T-helper 1 cell treated with Interleukin-12 subunit alpha and Interleukin-12 subunit beta and Interleukin-4 antibody, amounts not matched to agents 30 ng/mL and 1 ng/mL, for 36 hours (primary cell): ENCODE measurements around the gene RPTOR. TPM values are rescaled to one million over a fixed set of nuclear protein-coding genes. Genes with fewer than 3 reads are reported as not detected.
"Not testable (repeated sequence)": the region's sequence is repeated elsewhere in the genome, so short reads cannot be mapped to it uniquely, and the experiment has no call there.

Experiments
- intact Hi-C: fragments of 100-400 bp; cut with micrococcal nuclease; formaldehyde crosslinking; loops from one replicate; pipeline ENCODE4 v1.15.1; 2024
- total RNA-seq: library from RNA; stranded (reverse); gene quantifications from 2 replicates; pipeline ENCODE4 v1.2.3, GENCODE V29; 2022

RPTOR gene
- total RNA-seq, 1 donor from 2014 or later: 75.6 TPM

- intact Hi-C loops: loop anchor here (1.0 kb wide), 1 partner anchor 354 kb away; no protein-coding TSS in a partner anchor
Observed at GRCh38 chr17:80545499-80545826, 825 bp downstream of the RPTOR start.

- intact Hi-C loops: no loop called here
Observed at GRCh38 chr17:80546267-80546666, 1.6 kb downstream of the RPTOR start.

- intact Hi-C loops: no loop called here
Observed at GRCh38 chr17:80552523-80552922, 7.9 kb downstream of the RPTOR start.

- intact Hi-C loops: no loop called here
Observed at GRCh38 chr17:80555266-80555665, 10.6 kb downstream of the RPTOR start.

GRCh38 chr17:80558046-80558445 lies 13.4 kb downstream of the RPTOR start:
- intact Hi-C loops: no loop called here

- intact Hi-C loops: no loop called here
Observed at GRCh38 chr17:80559825-80560251, 15.2 kb downstream of the RPTOR start.

- intact Hi-C loops: no loop called here
Observed at GRCh38 chr17:80561541-80562114, 17.0 kb downstream of the RPTOR start.

GRCh38 chr17:80564545-80564944 lies 19.9 kb downstream of the RPTOR start:
- intact Hi-C loops: no loop called here

GRCh38 chr17:80565343-80566053 lies 20.9 kb downstream of the RPTOR start:
- intact Hi-C loops: no loop called here

GRCh38 chr17:80566054-80566400 lies 21.4 kb downstream of the RPTOR start:
- intact Hi-C loops: no loop called here

- intact Hi-C loops: no loop called here
Observed at GRCh38 chr17:80568246-80568645, 23.6 kb downstream of the RPTOR start.

GRCh38 chr17:80569924-80570323 lies 25.3 kb downstream of the RPTOR start:
- intact Hi-C loops: no loop called here

GRCh38 chr17:80573701-80574100 lies 29.1 kb downstream of the RPTOR start:
- intact Hi-C loops: loop anchor here (2.0 kb wide), 2 partner anchors 99 to 317 kb away; no protein-coding TSS in a partner anchor

- intact Hi-C loops: loop anchor here (2.0 kb wide), 2 partner anchors 100 to 316 kb away; no protein-coding TSS in a partner anchor
Observed at GRCh38 chr17:80574496-80574895, 29.9 kb downstream of the RPTOR start.

- intact Hi-C loops: loop anchor here (1.0 to 2.0 kb wide), 6 partner anchors 31 to 379 kb away; partner anchors contain the start of gene RPTOR
Observed at GRCh38 chr17:80575057-80575875, 30.6 kb downstream of the RPTOR start.

- intact Hi-C loops: no loop called here
Observed at GRCh38 chr17:80577876-80578570, 33.4 kb downstream of the RPTOR start.

GRCh38 chr17:80578668-80579388 lies 34.2 kb downstream of the RPTOR start:
- intact Hi-C loops: not testable (repeated sequence)

- intact Hi-C loops: no loop called here
Observed at GRCh38 chr17:80582165-80582564, 37.5 kb downstream of the RPTOR start.

GRCh38 chr17:80584176-80584905 lies 39.7 kb downstream of the RPTOR start:
- intact Hi-C loops: no loop called here
